GM18907 (cell line): Measurements from ENCODE around the gene PCK1.

ENCODE experiments used
- ATAC-seq: cut with Tn5 transposase; IDR thresholded peaks from one replicate; pipeline ENCODE4 v1.9.1; 2021; ENCODE audit warnings: mild to moderate bottlenecking, moderate library complexity; ENCODE audit not compliant: unreplicated experiment

Gene PCK1

GRCh38 chr20:57587278-57587988 is 26.5 kb downstream of the PCK1 start:
- ATAC-seq: no peak

DNA sequence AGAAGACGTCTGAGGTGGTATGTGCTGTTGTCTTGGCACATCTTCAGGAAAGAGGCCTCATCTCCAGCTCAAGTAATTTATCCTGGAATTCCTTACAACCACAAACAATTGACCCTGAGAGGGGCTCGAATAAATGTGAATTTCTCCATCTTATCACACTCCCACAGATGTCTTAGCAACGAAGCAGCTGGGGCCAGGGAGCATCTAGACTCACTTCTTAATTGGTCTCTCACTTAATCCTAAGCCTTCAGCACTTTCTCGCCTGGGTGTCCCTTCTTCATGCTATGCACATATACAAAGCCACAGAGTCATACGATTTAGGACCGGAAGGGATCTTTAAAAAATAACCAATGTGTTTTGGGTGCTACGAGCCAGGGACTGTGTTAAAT is 27.1 kb downstream of the PCK1 start:
- no peak for ATAC-seq

DNA sequence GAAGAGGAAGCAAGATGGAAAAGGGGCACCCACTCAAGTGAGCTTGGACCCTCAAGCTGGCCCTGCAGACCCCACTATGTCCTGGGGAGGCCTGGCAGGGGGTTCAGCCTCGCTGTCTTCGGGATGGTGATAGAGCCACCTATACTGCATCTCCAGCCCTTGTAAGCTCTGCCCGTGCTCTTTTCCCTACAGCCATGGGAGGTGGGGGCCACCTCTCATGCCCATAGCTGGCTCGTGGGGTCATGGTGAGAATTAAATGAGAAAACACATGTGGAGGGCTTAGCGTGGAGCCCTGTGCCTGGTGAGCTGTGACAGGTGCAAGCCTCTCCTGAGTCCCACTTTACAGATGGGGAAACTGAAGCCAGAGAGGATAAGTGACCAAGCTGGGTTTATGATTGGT is 27.7 kb downstream of the PCK1 start:
- ATAC-seq: no peak

DNA sequence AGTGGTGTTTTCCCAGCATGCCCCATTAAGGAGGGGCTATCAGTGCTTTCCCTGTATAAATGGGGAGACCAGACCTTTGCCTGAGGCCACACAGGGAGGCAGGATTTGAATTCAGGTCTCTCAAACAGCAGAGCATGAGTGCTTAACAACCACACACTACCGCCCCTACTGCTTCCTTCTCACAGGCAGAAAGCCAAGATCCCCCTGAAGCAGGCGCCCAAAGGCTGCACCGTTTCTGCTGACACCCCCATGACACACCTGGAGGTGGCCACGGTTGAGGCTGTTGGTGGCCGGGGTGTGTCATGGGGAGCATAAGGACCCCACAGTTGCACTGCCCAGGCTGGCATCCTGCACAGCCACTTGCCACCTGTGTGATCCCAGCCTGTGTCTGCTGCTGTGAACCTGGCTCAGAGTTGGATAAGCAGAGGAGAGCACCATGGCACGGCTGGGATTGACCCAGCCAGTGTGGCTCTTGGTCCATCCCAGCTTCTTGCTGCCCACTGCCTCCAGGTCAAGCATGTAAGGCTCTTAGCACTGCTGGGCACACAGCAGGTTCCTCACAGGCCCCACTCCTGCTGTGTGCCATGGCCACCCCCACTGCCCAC is 28.3 kb downstream of the PCK1 start:
- no peak for ATAC-seq

DNA sequence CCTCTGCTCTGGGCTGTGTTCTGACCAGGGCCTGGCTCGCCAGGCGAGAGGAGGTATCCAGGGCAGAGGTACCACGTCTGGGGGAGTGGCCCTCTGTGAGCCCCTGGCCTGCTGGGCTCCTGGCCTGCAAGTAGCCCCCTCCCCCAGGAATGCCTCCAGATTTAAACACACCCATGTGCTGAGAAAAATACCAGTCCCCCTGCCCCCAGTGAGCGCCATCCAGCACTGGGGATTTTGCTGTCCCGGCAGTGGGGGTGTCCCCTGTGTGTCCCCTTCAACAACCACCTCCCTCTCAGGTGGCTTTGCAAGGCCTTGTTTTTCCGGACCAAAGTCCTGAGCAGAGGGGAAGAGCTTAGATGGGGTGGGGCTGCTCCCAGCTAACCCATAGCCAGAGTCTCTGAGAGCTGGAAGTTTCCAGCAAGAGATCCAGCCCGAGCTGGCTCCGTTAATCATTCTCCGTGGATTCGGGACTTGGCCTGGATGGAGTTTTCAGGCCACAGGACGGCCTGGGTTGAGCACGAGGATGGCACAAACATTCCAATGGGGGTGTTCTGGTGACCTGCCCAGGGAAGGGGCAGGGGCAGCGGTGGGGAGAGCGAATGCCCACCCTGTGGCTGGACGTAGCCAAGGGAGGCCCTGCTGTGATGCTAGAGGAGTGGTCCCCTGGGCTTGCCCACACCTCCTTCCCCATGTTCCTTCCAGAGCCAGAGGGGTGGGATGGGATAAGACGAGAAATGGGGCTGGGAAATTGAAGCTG is 29.0 kb downstream of the PCK1 start:
- no peak for ATAC-seq

DNA sequence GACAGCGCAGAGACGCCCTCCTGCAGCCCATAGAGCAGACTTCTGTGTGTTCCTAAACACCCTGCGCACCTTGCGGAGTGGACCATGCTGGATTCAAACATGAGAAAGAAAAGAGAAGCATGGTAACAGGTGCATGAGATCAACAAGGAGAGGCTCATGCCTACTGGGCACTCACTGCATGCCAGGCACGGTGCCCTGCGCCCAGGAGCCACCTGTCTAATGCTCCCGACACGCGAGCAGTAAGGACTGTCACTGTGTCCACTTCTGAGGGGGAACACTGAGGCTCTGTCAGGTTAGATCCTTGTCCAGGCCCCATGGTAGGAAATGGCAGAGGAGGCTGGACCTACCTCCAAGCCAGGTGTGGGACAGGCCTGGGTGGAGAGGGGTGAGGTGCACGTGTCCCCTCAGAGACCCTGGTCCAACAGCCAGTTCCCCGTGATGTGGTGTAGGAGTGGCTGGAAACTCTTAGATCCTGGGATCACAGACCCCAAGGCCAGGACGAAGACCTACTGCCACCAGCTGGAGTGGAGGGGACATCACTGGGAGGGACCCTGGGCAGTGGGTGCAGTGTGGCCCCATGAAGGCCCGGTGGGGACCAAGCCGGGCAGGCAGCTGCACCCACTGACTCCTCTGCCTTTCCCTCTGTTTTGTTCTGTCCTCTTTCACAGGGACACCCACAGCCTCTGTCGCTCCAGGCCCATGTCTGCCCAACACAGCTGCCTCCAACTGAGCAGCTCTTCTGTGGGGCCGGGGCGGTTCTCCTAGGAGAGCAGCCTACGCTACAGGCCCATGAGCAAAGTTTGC is 29.8 kb downstream of the PCK1 start:
- ATAC-seq: no peak

DNA sequence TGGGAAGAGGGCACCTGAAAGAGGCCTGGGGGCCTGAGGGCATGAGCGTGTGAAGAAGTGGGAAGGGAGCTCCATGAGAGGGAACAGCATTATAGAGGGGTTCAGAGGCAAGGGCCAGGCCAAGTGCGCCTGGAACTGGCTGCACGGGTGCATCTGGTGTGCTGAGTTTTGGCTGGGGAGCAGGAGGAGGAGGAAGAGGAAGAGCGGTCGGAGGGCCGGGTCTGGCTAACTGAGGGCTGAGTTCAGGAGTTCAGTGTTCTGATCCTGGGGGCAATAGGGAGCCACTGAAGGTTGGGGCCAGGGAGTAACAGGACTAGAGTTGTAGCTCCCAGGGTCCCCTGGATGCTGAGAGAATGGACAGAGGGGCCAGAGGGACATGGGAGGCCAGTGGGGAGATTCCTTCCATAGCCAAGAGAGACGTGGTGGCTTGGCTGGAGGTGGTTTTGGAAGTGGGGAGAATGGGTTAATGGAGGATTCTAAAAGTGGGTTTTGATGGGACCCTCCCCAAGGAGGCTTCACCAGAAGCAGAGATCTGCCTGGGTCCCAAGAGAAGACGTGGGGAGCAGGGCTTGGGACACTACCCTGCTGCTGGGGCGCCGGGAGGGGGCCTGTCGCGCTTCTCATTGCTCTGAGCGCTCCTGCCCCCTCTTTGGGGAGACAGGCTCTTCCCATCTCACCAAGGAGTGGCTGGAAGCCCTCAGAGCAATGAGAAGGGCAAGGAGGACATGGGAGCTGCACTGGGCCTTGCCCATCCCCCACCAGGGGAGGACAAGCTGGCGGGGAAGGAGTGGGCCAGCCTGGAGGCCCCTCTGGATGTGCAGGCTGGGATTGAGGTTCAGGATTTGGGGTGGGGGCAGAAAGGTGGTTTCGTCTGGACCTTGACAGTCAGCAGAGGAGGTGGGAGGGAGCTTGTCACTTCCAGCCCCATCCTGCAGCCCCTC is 30.6 kb downstream of the PCK1 start:
- no peak for ATAC-seq

- no peak for ATAC-seq
Measured at GRCh38 chr20:57592263-57593092, 31.6 kb downstream of the PCK1 start.

DNA sequence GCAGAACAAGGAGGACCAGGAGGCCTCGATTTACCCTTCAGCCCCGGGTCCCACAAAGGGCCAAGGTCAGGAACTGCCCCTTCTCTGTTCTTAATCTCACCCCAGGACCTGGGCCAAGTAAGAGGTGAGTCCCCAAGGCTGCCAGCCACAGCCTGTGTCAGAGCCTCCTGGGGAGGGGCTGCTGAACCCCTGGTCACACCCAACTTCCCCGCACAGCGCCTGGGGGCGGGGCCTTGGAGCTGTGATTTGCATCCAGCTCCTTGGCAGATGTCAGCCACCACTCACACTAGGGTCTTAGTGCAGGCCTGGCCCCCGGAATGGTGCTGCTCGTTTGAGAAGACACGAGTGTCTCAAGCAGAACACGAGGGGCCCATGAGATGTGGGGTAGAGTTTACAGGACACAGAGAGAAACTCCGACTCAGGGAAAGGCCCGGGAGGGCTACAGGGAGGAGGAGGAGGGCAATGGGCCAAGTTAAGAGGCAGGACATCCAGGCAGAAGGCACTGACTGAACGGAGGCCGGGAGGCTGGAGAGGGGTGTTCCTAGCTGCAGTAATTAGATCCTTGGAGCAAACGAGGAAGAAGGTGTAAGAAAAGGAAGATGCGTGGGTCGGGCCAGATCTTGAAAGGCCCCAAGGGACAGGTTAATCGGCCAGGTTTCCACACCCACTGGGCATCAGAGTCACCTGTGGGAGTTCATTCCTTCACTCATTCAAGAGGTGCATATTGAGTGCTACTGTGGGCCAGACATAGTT is 32.4 kb downstream of the PCK1 start:
- no peak for ATAC-seq

- ATAC-seq: no peak
Measured at GRCh38 chr20:57594092-57594951, 33.4 kb downstream of the PCK1 start.

DNA sequence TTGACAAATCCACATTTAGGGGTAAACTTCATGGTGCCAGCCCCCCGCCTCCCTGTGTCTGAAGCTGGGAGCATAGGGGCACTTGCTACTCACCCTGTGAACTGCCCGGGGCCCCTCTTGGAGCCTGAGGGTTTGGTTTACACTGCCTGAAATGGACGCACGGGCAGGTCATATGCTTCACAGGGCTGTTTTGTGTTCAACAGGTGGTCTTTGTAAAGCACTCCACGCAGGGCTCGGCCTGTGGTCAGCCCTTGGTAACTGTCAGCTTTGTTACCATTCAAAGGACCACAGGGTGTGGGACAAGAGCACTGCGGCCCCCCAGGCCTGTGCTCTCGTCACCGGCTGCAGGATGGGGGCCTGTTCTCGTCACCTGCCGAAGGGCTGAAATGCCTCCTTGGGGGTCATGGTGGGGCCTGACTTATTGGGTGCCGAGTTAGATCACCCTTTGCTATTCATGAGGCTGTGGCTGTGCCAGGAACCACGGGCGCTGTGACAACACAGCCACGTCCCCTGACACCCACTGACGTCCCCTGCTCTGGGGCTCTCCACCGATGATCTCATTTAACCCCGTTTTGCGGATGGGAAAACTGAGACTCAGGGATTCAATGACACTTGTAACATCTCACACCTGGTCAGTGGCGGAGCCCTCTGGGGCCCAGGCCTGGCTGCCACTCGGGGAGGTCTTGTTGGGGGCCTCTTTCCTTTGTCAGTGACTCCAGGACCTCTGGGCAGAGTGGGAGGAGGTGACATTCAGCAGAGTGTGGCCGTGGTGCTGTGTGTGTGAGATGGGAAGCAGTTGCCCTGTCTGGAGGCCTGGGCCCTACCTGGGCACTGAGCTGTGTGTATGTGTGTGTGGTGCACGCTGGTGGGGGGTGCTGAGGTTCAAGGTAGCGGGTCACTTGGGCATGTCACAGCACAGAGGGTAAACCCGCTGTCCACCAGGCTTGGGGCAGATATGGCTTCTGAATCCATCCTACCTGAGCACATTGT is 34.4 kb downstream of the PCK1 start:
- no peak for ATAC-seq

DNA sequence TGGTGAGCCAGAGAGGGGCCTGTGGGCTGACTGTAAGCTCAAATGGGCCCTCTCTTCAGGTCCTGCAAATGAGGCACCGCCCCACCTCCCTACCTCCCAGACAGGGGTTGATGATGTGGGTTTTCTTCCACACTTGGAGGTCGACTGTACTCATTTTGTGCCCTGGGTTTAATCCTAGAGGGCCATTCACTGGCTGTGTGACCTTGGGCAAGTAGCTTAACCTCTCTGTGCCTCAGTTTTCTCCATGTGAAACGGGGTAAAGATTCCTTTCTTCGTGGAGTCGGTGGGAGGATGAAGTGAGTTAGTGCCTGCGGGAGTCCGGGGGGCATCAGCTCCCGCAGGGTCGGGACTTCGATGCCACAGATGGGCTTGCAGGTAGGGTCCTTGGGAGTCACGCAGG is 35.4 kb downstream of the PCK1 start:
- ATAC-seq: no peak

DNA sequence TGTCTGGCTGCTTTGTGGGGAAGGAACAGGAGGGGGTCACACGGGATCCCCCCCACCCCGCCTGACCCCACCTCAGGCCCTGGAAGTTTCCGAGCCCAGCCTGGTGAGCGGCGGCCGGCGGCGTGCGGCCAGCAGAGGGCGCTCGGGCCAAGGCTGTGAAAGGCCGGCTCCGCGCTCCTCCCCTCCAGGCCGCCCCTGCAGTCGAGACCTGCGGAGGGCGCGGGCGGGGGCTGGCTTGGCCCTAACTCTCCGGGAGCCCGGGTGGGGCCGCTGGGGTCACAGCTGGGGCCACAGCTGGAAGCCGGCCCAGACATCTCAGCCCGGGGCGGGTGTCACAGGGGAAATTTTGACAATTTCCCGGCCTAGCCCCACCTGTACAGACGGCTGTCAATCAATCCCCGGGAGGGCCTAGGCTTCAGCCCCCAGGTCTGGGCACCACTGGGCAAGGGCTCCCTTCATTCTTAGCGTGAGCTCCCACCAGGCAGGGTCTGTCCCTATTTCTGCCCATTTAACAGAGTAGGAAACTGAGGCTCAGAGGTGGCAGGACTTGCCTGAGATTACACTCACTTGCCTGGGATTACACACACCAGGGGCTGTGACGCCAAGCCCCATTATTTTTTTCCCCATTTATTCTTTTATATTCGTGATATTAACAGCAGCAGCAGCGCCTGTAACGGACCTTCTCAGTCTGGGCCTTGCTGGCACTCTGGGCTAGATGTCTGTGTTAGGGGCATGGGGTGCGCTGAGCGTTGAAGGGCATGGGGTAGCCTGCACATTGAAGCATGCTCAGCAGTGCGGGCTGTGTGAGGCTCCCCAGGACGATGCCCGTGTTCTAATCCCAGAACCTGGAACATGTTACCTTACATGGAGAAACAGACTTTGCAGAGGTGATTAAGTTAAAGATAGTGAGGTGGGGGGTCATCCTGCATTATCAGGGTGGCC is 36.4 kb downstream of the PCK1 start:
- ATAC-seq: peak; percentile 55

DNA sequence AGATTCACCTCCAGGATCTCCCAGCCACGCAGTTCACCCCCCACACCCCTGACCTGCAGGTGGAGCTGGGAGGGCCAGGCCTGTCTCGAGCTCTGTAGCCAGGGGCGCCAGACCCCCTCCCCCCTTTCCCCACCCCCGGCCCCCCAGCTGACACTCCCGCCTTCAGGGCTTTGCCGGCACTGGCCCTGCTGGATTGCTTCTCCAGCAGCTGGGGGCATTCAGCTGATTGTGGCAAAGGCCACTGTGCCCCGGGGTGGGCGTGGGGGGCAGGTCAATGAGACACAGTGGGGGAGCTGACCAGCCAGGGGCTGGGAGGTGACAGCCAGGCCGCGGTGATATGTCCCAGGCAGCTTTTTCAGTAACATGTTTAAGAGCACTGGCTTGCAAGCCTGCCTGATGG is 37.1 kb downstream of the PCK1 start:
- no peak for ATAC-seq

- ATAC-seq: no peak
Measured at GRCh38 chr20:57598491-57598890, 37.6 kb downstream of the PCK1 start.
